ENCODE data around the gene TEX264.

DNA sequence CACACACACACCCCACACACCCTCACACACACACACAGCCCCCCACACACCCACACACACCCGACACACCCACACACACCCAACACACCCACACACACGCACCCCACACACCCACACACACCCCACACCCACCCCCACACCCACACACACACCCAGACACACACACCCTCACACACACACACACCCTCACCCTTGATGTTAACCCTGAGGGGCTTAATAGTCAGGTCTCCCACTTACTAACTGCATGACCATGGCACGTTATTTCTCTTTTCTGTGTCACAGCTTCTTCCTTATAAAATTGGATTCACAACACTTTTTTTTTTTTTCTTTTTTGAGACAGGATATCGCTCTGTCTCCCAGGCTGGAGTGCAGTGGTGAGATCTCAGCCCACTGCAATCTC is 38.6 kb downstream of the TEX264 start:
- TF ChIP-seq, protein P1, sequence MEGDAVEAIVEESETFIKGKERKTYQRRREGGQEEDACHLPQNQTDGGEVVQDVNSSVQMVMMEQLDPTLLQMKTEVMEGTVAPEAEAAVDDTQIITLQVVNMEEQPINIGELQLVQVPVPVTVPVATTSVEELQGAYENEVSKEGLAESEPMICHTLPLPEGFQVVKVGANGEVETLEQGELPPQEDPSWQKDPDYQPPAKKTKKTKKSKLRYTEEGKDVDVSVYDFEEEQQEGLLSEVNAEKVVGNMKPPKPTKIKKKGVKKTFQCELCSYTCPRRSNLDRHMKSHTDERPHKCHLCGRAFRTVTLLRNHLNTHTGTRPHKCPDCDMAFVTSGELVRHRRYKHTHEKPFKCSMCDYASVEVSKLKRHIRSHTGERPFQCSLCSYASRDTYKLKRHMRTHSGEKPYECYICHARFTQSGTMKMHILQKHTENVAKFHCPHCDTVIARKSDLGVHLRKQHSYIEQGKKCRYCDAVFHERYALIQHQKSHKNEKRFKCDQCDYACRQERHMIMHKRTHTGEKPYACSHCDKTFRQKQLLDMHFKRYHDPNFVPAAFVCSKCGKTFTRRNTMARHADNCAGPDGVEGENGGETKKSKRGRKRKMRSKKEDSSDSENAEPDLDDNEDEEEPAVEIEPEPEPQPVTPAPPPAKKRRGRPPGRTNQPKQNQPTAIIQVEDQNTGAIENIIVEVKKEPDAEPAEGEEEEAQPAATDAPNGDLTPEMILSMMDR (IDR thresholded peaks at IDR 0.05): no peak
- TF ChIP-seq EZH2 (IDR thresholded peaks at IDR 0.05): no peak

All from neural progenitor cell (in vitro differentiated cells).